ENCODE data around the gene P3R3URF.

Gene P3R3URF

DNA sequence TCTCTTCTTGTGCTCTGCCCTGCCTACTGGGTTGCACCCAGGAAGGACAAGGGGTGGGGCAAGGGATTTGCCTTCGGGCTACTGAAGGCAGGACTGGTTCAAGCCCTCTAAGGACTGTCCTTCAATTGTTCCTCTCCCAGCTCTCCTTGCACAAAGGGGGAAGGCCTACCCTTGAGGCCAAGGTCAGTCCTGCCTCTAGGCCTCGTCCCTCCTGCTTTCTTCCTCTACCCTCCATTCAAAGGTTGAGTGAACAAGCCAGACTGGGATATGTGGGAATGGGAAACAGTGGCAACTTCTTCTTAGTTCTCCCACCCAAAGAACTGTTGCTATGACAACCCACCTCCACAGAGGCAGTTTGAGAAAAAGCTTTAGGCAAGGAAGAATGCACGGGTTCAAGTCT, 29.5 kb upstream of the P3R3URF start:
- peak overlapping the region; percentile 19; the same call in 1 of the 2 replicates for H3K27ac ChIP-seq
- CTCF ChIA-PET: interaction anchor here (0.5 kb wide), 1 partner anchor 17 kb away, joined by 4 read pairs; no protein-coding TSS in a partner anchor
- no peak for DNase-seq (ENCODE audit: low spot score)
- POLR2A ChIA-PET (ENCODE audit: low non-redundant PET): no interaction called here
- TF ChIP-seq, protein P1, sequence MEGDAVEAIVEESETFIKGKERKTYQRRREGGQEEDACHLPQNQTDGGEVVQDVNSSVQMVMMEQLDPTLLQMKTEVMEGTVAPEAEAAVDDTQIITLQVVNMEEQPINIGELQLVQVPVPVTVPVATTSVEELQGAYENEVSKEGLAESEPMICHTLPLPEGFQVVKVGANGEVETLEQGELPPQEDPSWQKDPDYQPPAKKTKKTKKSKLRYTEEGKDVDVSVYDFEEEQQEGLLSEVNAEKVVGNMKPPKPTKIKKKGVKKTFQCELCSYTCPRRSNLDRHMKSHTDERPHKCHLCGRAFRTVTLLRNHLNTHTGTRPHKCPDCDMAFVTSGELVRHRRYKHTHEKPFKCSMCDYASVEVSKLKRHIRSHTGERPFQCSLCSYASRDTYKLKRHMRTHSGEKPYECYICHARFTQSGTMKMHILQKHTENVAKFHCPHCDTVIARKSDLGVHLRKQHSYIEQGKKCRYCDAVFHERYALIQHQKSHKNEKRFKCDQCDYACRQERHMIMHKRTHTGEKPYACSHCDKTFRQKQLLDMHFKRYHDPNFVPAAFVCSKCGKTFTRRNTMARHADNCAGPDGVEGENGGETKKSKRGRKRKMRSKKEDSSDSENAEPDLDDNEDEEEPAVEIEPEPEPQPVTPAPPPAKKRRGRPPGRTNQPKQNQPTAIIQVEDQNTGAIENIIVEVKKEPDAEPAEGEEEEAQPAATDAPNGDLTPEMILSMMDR (conservative IDR thresholded peaks at IDR 0.05; ENCODE audit: low read depth): no peak

DNA sequence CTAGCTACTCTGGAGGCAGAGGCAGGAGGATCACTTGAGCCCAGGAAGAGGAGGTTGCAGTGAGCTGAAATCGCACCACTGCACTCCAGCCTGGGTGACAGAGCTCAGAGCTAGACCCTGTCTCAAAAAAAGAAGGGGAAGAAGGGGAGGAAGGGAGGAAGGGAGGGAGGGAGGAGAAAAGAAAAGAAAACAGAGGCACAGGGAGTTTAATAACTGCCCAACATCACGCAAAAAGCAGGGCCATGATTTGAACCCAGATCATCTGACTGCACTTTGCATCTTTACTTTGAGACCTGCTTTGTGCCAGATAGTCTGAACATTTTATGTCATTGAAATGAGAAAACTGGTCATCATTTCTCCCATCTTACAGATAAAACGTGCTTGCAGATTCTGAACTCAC, 28.9 kb upstream of the P3R3URF start:
- ChIA-PET CTCF (interaction anchor here (0.5 to 1.6 kb wide), 2 partner anchors 19 to 172 kb away, joined by 3 to 13 read pairs; no protein-coding TSS in a partner anchor), POLR2A (ENCODE audit: low non-redundant PET) (no interaction called here)
- no peak for DNase-seq (ENCODE audit: low spot score)
- peak overlapping the region; percentile 82 for H3K27ac ChIP-seq
- TF ChIP-seq, protein P1 (conservative IDR thresholded peaks at IDR 0.05; ENCODE audit: low read depth): no peak

DNA sequence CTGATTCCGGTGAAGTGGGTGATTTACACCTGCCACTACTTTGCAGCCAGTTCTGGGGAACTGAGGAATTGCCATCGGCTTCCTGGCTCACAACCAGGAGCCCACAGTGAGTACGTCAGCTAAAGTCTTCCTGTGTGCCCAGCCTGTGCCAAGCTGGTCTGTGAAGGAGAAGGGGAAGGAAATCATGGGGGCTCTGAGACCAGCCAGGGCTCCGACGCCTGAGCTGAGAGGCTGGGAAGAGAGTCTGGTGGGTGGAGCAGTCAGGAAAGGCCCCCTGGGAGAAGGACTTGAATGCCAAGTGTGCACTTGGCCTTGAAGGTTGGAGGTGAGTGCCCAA, 28.1 kb upstream of the P3R3URF start:
- TF ChIP-seq, protein P1 (conservative IDR thresholded peaks at IDR 0.05; ENCODE audit: low read depth): no peak
- no peak for DNase-seq (ENCODE audit: low spot score)
- ChIA-PET POLR2A (ENCODE audit: low non-redundant PET) (no interaction called here), CTCF (interaction anchor here (0.5 to 1.6 kb wide), 3 partner anchors 20 to 323 kb away, joined by 3 to 13 read pairs (median 3); no protein-coding TSS in a partner anchor)
- H3K27ac ChIP-seq: peak overlapping the region; percentile 82

DNA sequence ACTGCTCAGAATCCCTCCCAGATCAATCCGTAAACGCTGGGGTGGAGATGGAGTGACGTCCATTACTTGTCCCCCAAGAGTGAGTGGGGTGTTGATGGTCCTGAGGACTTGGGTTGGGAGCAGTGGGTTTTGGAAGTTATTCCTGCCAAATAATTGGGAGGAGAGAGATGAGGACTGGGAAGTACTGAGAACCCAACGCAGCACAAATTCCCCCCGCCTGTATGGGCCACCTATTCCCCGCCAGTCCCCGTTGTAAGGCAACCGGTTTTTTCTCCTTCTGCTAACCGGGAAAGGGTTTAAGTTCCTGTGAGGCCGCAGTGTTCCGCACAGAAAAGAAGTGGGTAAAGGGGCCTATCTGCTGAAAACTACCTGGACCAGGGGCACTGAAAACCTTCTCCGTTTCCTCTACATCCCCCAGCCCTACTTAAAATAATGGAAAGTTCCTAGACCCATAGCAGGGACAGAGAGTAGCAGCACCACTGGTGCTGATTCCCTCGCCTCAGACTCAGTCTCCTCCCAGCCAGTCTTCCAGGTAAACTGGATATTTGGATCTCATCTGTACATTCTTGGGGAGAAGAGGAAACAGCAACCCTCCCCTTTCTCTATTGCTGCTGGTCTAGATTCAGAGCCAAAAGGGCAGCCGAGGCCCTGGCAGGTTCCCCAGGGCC, 27.6 kb upstream of the P3R3URF start:
- peak overlapping the region; percentile 82 for H3K27ac ChIP-seq
- DNase-seq (ENCODE audit: low spot score): no peak
- ChIA-PET POLR2A (ENCODE audit: low non-redundant PET) (no interaction called here), CTCF (interaction anchor here (0.7 to 1.6 kb wide), 3 partner anchors 20 to 1130 kb away, joined by 3 to 13 read pairs (median 4); no protein-coding TSS in a partner anchor)
- TF ChIP-seq, protein P1 (conservative IDR thresholded peaks at IDR 0.05; ENCODE audit: low read depth): no peak

DNA sequence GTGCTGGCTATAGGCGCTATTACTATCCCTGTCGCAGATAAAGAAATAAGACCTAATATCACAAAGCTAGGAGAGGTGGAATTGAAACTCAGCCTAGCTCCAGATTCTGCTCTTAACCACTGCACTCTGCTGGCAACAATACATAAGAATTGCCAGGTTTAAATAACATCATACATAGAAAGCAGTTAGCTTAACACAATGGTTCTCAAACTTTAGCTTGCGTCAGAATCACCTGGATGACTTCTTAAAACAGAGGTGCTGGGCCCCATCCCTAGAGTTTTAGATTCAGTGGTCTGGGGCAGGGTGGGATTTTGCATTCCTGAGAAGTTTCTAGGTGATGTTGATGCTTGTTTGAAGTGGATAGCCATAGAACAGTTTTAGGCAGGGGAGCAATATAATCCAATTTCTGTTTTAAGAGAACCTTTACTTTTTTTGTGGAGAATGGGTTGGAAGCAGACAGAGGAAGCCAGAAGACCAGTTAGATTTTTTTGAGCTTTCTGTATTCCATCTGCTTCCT, 23.0 kb upstream of the P3R3URF start:
- TF ChIP-seq, protein P1 (conservative IDR thresholded peaks at IDR 0.05; ENCODE audit: low read depth): no peak
- H3K27ac ChIP-seq: peak overlapping the region; percentile 87
- DNase-seq (ENCODE audit: low spot score): no peak
- ChIA-PET CTCF (interaction anchor here (0.6 to 2.5 kb wide), 3 partner anchors 12 to 24 kb away, joined by 3 to 18 read pairs (median 3); no protein-coding TSS in a partner anchor), POLR2A (ENCODE audit: low non-redundant PET) (interaction anchor here (0.6 kb wide), 1 partner anchor 242 kb away, joined by 3 read pairs; no protein-coding TSS in a partner anchor)

DNA sequence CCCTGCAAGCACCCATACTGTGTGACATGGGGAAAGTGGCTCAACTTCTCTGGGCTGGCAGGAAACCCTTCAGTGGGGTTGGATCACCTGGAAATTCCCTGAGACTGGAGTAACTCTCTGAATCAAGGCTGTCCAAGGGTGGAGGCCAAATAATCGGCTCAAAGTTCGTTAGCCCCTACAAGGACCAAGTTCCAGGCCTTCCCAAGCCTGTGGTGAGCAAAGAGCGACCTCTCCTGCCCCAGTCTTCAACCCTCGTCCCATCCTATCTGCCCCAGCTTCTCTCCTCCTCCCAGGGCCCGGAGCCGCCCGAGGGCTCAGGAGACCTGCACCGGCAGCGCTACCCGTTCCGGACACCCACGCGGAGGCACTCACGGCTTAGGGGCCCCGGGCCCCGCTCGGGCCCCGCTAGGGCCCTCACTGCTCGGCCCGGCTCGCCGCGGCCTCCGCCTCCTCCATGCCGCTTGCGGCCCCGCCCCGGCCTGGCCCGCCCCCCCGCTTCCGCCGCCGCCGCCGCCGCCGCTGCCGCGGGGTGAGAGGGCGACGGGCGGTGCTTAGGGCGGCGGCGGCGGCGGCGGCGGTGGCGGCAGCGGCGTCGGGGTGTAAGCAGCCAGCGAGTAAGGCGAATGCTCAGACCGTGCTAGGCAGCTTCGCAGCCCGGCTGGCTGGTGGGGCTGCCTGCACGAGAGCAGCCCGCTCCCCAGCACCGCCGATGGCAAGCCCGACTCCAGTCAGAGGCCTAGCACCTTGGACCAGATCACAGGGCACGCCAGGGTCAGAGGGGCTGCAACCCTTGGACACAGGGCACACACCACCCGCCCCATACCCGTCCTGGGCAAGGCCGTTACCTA, 21.9 kb upstream of the P3R3URF start, which contains the start of gene POMGNT1:
POMGNT1 (minus strand) TSS at position 471 of the 848 bp plus-strand sequence. CDS start 613 bp downstream, outside the sequence.
- H3K27ac ChIP-seq: peak within 1 kb of the TSS; percentile 87
- DNase-seq (ENCODE audit: low spot score): peak; percentile 82
- ChIA-PET POLR2A (ENCODE audit: low non-redundant PET) (interaction anchor here (0.7 to 1.3 kb wide), 2 partner anchors 15 to 30 kb away, joined by 3 to 4 read pairs; no protein-coding TSS in a partner anchor), CTCF (interaction anchor here (1.2 to 2.5 kb wide), 2 partner anchors 17 to 25 kb away, joined by 4 to 18 read pairs; no protein-coding TSS in a partner anchor)
- TF ChIP-seq, protein P1 (conservative IDR thresholded peaks at IDR 0.05; ENCODE audit: low read depth): no peak; the same call in 1 of the 2 replicates
